AG09319 (cell line): ENCODE results near the gene HNMT.

ENCODE experiments used
- DNase-seq: peaks from one replicate; pipeline ENCODE4 v3.0.0-alpha.2; 2010; ENCODE audit warnings: low read depth; ENCODE audit errors: extremely low read depth
- CTCF ChIP-seq: IDR thresholded peaks from 2 replicates; pipeline ENCODE4 v1.5.1; 2011; ENCODE audit warnings: low read depth, mild to moderate bottlenecking, inconsistent platforms, low read length, moderate library complexity

Gene HNMT

DNA sequence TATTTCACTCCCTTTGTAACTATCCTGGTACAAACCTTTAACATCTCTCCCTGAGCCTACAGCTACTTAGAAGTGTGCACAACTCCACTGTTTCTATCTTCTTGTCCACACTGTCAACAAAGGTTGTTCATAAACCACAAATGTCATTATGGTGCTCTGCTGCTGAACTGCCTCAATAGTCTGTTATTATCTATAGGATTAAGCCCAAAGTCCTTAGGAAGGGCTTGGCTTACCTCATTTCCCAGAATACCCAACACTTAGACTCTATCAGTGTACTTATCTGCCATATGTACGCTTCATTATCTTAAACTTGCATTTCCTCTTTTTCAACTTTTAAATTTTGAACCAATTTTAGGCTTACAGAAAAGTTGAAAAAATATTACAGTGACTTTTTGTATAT, 94.2 kb downstream of the HNMT start:
- no peak for TF ChIP-seq CTCF
- DNase-seq, result no peak

GRCh38 chr2:138059487-138060300, 95.4 kb downstream of the HNMT start:
- DNase-seq, result no peak
- no peak for TF ChIP-seq CTCF

- DNase-seq, result peak; percentile 37
- no peak for TF ChIP-seq CTCF
Observed at GRCh38 chr2:138060301-138060635, 96.0 kb downstream of the HNMT start.

DNA sequence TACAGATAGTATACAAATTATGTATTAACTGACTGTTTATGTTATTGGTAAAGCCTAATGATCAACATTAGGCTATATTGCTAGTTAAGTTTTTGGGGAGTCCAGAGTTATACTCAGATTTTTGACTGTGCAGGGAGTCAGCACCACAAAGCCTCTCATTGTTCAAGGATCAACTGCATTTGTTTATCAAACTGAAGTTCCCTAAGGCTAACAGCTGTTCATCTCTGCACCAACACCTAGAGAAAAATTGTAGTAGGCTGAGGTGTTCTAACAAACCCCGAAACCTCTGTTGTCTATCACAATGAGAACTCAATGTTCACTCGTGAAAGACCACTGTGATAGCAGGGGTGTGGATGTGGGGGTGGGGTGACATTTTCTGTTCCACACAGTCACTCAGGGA, 97.7 kb downstream of the HNMT start:
- no peak for DNase-seq
- no peak for TF ChIP-seq CTCF

- TF ChIP-seq CTCF, result no peak
- DNase-seq, result no peak
Observed at GRCh38 chr2:138063181-138063580, 98.9 kb downstream of the HNMT start.
